ENCODE measurements around the gene TMEM217.

DNA sequence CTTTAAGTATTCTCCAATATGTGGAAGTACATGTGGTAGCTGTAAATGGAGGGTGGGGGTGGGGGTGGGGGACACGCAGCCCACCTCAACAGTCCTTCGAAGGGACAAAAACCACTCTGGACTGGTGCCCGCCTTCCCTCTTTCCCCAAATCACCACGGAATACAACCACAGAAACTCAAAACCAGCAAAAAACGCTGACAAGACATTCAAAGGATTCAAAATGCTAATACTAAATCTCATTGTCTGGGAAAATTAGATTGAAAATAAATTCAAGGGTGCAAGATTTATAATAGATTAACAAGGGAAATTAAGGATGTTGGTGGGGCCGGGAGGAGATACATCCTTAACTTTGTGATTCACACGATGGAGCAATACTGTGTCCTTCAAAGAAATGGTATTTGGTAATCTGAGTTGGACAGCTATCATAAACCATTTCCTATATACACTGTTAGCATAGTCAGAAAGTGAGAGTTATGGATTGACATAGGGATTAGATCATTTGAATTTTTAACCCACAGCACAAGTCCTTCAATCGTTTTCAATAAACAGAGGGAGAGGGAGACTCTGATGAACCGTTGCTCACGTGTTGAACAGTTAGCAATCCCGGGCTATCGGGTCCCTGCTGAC lies 1.1 kb downstream of the TMEM217 start:
- TF ChIP-seq EP300 (IDR thresholded peaks at IDR 0.05; ENCODE audit: borderline replicate concordance in 1 of 2, low read depth in 1 of 2, low read length in 1 of 2) = no peak
- TF ChIP-seq, protein P1, sequence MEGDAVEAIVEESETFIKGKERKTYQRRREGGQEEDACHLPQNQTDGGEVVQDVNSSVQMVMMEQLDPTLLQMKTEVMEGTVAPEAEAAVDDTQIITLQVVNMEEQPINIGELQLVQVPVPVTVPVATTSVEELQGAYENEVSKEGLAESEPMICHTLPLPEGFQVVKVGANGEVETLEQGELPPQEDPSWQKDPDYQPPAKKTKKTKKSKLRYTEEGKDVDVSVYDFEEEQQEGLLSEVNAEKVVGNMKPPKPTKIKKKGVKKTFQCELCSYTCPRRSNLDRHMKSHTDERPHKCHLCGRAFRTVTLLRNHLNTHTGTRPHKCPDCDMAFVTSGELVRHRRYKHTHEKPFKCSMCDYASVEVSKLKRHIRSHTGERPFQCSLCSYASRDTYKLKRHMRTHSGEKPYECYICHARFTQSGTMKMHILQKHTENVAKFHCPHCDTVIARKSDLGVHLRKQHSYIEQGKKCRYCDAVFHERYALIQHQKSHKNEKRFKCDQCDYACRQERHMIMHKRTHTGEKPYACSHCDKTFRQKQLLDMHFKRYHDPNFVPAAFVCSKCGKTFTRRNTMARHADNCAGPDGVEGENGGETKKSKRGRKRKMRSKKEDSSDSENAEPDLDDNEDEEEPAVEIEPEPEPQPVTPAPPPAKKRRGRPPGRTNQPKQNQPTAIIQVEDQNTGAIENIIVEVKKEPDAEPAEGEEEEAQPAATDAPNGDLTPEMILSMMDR (IDR thresholded peaks at IDR 0.05) = no peak
- TF ChIP-seq, protein P2, sequence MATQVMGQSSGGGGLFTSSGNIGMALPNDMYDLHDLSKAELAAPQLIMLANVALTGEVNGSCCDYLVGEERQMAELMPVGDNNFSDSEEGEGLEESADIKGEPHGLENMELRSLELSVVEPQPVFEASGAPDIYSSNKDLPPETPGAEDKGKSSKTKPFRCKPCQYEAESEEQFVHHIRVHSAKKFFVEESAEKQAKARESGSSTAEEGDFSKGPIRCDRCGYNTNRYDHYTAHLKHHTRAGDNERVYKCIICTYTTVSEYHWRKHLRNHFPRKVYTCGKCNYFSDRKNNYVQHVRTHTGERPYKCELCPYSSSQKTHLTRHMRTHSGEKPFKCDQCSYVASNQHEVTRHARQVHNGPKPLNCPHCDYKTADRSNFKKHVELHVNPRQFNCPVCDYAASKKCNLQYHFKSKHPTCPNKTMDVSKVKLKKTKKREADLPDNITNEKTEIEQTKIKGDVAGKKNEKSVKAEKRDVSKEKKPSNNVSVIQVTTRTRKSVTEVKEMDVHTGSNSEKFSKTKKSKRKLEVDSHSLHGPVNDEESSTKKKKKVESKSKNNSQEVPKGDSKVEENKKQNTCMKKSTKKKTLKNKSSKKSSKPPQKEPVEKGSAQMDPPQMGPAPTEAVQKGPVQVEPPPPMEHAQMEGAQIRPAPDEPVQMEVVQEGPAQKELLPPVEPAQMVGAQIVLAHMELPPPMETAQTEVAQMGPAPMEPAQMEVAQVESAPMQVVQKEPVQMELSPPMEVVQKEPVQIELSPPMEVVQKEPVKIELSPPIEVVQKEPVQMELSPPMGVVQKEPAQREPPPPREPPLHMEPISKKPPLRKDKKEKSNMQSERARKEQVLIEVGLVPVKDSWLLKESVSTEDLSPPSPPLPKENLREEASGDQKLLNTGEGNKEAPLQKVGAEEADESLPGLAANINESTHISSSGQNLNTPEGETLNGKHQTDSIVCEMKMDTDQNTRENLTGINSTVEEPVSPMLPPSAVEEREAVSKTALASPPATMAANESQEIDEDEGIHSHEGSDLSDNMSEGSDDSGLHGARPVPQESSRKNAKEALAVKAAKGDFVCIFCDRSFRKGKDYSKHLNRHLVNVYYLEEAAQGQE (IDR thresholded peaks at IDR 0.05; ENCODE audit: low read depth, low read length) = no peak

Measured in SK-N-SH (cell line).